ENCODE results near the gene PPT2.
"Not testable (repeated sequence)": the region's sequence is repeated elsewhere in the genome, so short reads cannot be mapped to it uniquely, and the experiment has no call there.

PPT2 gene

GRCh38 chr6:32176476-32177182 is 22.7 kb downstream of the PPT2 start:
- peak; percentile 72 for DNase-seq (ENCODE audit: low spot score)

- DNase-seq (ENCODE audit: low spot score) = no peak
Observed at GRCh38 chr6:32177183-32177787, 23.3 kb downstream of the PPT2 start.

GRCh38 chr6:32177788-32178546 is 24.0 kb downstream of the PPT2 start, which contains the start of gene RNF5:
Gene RNF5, plus strand, starts transcription at chr6:32178405. Its CDS starts 107 bp downstream, at chr6:32178512.
- DNase-seq (ENCODE audit: low spot score) = peak; percentile 100

- DNase-seq (ENCODE audit: low spot score) = peak; percentile 48
Observed at GRCh38 chr6:32178547-32179440, 24.9 kb downstream of the PPT2 start.

- DNase-seq (ENCODE audit: low spot score) = no peak
Observed at GRCh38 chr6:32179766-32180405, 25.9 kb downstream of the PPT2 start.

- DNase-seq (ENCODE audit: low spot score) = no peak
Observed at GRCh38 chr6:32181148-32181702, 27.3 kb downstream of the PPT2 start.

- DNase-seq (ENCODE audit: low spot score) = no peak
Observed at GRCh38 chr6:32181915-32182529, 28.1 kb downstream of the PPT2 start.

- no peak for DNase-seq (ENCODE audit: low spot score)
Observed at GRCh38 chr6:32182555-32182981, 28.6 kb downstream of the PPT2 start.

GRCh38 chr6:32183030-32183429 is 29.1 kb downstream of the PPT2 start:
- DNase-seq (ENCODE audit: low spot score) = no peak

- no peak for DNase-seq (ENCODE audit: low spot score)
Observed at GRCh38 chr6:32183483-32184083, 29.6 kb downstream of the PPT2 start.

GRCh38 chr6:32184084-32184640 is 30.2 kb downstream of the PPT2 start, which contains the start of gene AGER:
Gene AGER, minus strand, starts transcription at chr6:32184253. Its CDS starts 31 bp downstream, at chr6:32184222.
- no peak for DNase-seq (ENCODE audit: low spot score)

- not testable (repeated sequence) for DNase-seq (ENCODE audit: low spot score)
Observed at GRCh38 chr6:32185681-32186131, 31.8 kb downstream of the PPT2 start.

- not testable (repeated sequence) for DNase-seq (ENCODE audit: low spot score)
Observed at GRCh38 chr6:32186151-32186840, 32.4 kb downstream of the PPT2 start.

GRCh38 chr6:32187009-32187709 is 33.2 kb downstream of the PPT2 start:
- DNase-seq (ENCODE audit: low spot score) = no peak

- not testable (repeated sequence) for DNase-seq (ENCODE audit: low spot score)
Observed at GRCh38 chr6:32187725-32188380, 33.9 kb downstream of the PPT2 start.

GRCh38 chr6:32188381-32189068 is 34.6 kb downstream of the PPT2 start:
- DNase-seq (ENCODE audit: low spot score) = no peak

Data from pons (tissue), 1 donor.